Measurements from ENCODE around the gene MELTF.

GRCh38 chr3:197006446-197006845 is 23.2 kb downstream of the MELTF start:
- TF ChIP-seq POLR2A (IDR thresholded peaks at IDR 0.05) = no peak
- no peak for TF ChIP-seq CTCF (IDR thresholded peaks at IDR 0.05)

Data from adrenal gland (tissue), 5 donors.